HepG2 (cell line): Measurements from ENCODE around the gene PRM3. TPM values are rescaled to one million over a fixed set of nuclear protein-coding genes. Genes with fewer than 3 reads are reported as not detected.

ENCODE experiments used
- CBFB ChIP-seq: sonication (generic); formaldehyde crosslinking; IDR thresholded peaks from 2 replicates; pipeline ENCODE4 v1.4.0; 2020; ENCODE audit warnings: missing genetic modification reagents
- CBX2 ChIP-seq, 2 experiments: fragments of 200-600 bp in 1 of 2; sonication (generic); formaldehyde crosslinking in 1 of 2; IDR thresholded peaks; 2 replicates each; pipeline versions ENCODE4 v1.7.0 to v1.8.1; 2018 to 2022; ENCODE audit warnings: low read depth in 2 of 2, low read length in 1 of 2, mild to moderate bottlenecking in 1 of 2, missing genetic modification reagents in 1 of 2
- CC2D1A ChIP-seq: sonication (generic); formaldehyde crosslinking; IDR thresholded peaks from 2 replicates; pipeline ENCODE4 v1.8.1; 2023; ENCODE audit warnings: mild to moderate bottlenecking, missing genetic modification reagents
- FIP1L1 ChIP-seq: fragments of 200-400 bp; formaldehyde crosslinking; IDR thresholded peaks from 2 replicates; pipeline ENCODE4 v1.6.1; 2018; ENCODE audit warnings: low read depth, mild to moderate bottlenecking, low read length, moderate library complexity, borderline replicate concordance; ENCODE audit not compliant: insufficient read depth
- GATAD2A ChIP-seq: IDR thresholded peaks from 2 replicates; pipeline ENCODE4 v1.6.1; 2016
- GZF1 ChIP-seq: sonication (generic); formaldehyde crosslinking; IDR thresholded peaks from 2 replicates; pipeline ENCODE4 v1.5.1; 2020; ENCODE audit warnings: mild to moderate bottlenecking, missing genetic modification reagents
- HCFC1 ChIP-seq: fragments of 150-350 bp; IDR thresholded peaks from 2 replicates; pipeline ENCODE4 v1.6.1; 2014; ENCODE audit warnings: low read depth, low read length
- ISX ChIP-seq: sonication (generic); formaldehyde crosslinking; conservative IDR thresholded peaks from 2 replicates; pipeline ENCODE4 v1.5.0; 2020; ENCODE audit warnings: missing genetic modification reagents
- KDM1A ChIP-seq: IDR thresholded peaks from 2 replicates; pipeline ENCODE4 v1.6.1; 2016; ENCODE audit warnings: missing compliant biosample characterization
- KLF6 ChIP-seq: IDR thresholded peaks from 2 replicates; pipeline ENCODE4 v1.8.0; 2016; ENCODE audit warnings: missing biosample characterization, missing genetic modification reagents
- MAZ ChIP-seq, 2 experiments: sonication (generic) in 1 of 2; formaldehyde crosslinking in 1 of 2; IDR thresholded peaks; 2 replicates each; pipeline versions ENCODE4 v1.5.0 to v1.6.1; 2012 to 2020; ENCODE audit warnings: low read depth in 2 of 2, mild to moderate bottlenecking in 2 of 2, borderline replicate concordance in 1 of 2, improper control_type of control experiment in 1 of 2, low read length in 1 of 2, missing genetic modification reagents in 1 of 2, moderate library complexity in 1 of 2
- MED1 ChIP-seq: sonication (generic); formaldehyde crosslinking; IDR thresholded peaks from 2 replicates; pipeline ENCODE4 v1.4.0; 2020; ENCODE audit warnings: missing genetic modification reagents
- NBN ChIP-seq: fragments of 450-650 bp; conservative IDR thresholded peaks from 2 replicates; pipeline ENCODE4 v1.6.1; 2017
- NFE2L1 ChIP-seq: sonication (generic); formaldehyde crosslinking; IDR thresholded peaks from 2 replicates; pipeline ENCODE4 v1.4.0; 2020; ENCODE audit warnings: missing genetic modification reagents, mild to moderate bottlenecking, borderline replicate concordance
- ONECUT2 ChIP-seq: sonication (generic); formaldehyde crosslinking; IDR thresholded peaks from 2 replicates; pipeline ENCODE4 v1.4.0; 2020; ENCODE audit warnings: missing genetic modification reagents
- RARA ChIP-seq: IDR thresholded peaks from 2 replicates; pipeline ENCODE4 v1.6.1; 2016; ENCODE audit warnings: missing genetic modification reagents, missing compliant biosample characterization
- SMYD3 ChIP-seq: sonication (generic); formaldehyde crosslinking; IDR thresholded peaks from 2 replicates; pipeline ENCODE4 v1.8.1; 2023; ENCODE audit warnings: mild to moderate bottlenecking, missing genetic modification reagents
- TARDBP ChIP-seq: sonication (generic); formaldehyde crosslinking; IDR thresholded peaks from 2 replicates; pipeline ENCODE4 v1.8.0; 2022; ENCODE audit warnings: mild to moderate bottlenecking, missing genetic modification reagents
- ZFP37 ChIP-seq: sonication (generic); formaldehyde crosslinking; IDR thresholded peaks from 2 replicates; pipeline ENCODE4 v1.4.0; 2020; ENCODE audit warnings: missing genetic modification reagents, borderline replicate concordance
- ZNF138 ChIP-seq: sonication (generic); formaldehyde crosslinking; IDR thresholded peaks from 2 replicates; pipeline ENCODE4 v1.5.0; 2020; ENCODE audit warnings: mild to moderate bottlenecking, low read depth, missing genetic modification reagents
- ZNF251 ChIP-seq: sonication (generic); formaldehyde crosslinking; IDR thresholded peaks from 2 replicates; pipeline ENCODE4 v1.9.0; 2021; ENCODE audit warnings: mild to moderate bottlenecking, missing genetic modification reagents
- ZNF274 ChIP-seq: sonication (generic); formaldehyde crosslinking; IDR thresholded peaks from 2 replicates; pipeline ENCODE4 v1.5.1; 2020; ENCODE audit warnings: mild to moderate bottlenecking, missing genetic modification reagents
- ZNF329 ChIP-seq: sonication (generic); formaldehyde crosslinking; IDR thresholded peaks from 2 replicates; pipeline ENCODE4 v1.9.0; 2021; ENCODE audit warnings: low read depth, mild to moderate bottlenecking, missing genetic modification reagents
- ZNF547 ChIP-seq: sonication (generic); formaldehyde crosslinking; IDR thresholded peaks from 2 replicates; pipeline ENCODE4 v1.5.1; 2020; ENCODE audit warnings: mild to moderate bottlenecking, missing genetic modification reagents
- ZNF674 ChIP-seq: sonication (generic); formaldehyde crosslinking; IDR thresholded peaks from 2 replicates; pipeline ENCODE4 v1.5.0; 2020; ENCODE audit warnings: low read depth, mild to moderate bottlenecking, missing genetic modification reagents
- ZNF879 ChIP-seq: sonication (generic); formaldehyde crosslinking; IDR thresholded peaks from 2 replicates; pipeline ENCODE4 v1.8.1; 2023; ENCODE audit warnings: missing genetic modification reagents
- polyA plus RNA-seq, 8 experiments: library from polyadenylated mRNA; depleted of rRNA in 3 of 8; stranded (reverse) in 7 of 8; unstranded in 1 of 8; fragments of >200 nt; fragmentation: Illumina TruSeq in 4 of 8; extraction: Trizol in 4 of 8; gene quantifications; 2 replicates each; pipeline versions ENCODE4 v1.2.1 to v1.2.3, GENCODE V29; 2011 to 2016; ENCODE audit warnings: low read depth in 4 of 8, missing spikeins in 1 of 8, mixed read lengths in 1 of 8; ENCODE audit not compliant: insufficient read depth in 1 of 8
- total RNA-seq, 5 experiments: library from RNA; depleted of rRNA; stranded (reverse); fragments of >200 nt; fragmentation: Illumina TruSeq; extraction: Trizol; gene quantifications; 2 replicates each; pipeline ENCODE4 v1.2.3, GENCODE V29; 2016; ENCODE audit warnings: low read depth in 1 of 5
- TF ChIP-seq, protein P1 (sequence below): sonication (generic); formaldehyde crosslinking; IDR thresholded peaks from 2 replicates; pipeline ENCODE4 v1.4.0; 2020; ENCODE audit warnings: mild to moderate bottlenecking, missing genetic modification reagents
- TF ChIP-seq, protein P2 (sequence below): sonication (generic); formaldehyde crosslinking; IDR thresholded peaks from 2 replicates; pipeline ENCODE4 v1.5.0; 2020; ENCODE audit warnings: missing genetic modification reagents
- TF ChIP-seq, protein P3 (sequence below): sonication (generic); formaldehyde crosslinking; IDR thresholded peaks from 2 replicates; pipeline ENCODE4 v1.5.1; 2020; ENCODE audit warnings: mild to moderate bottlenecking, moderate library complexity, missing genetic modification reagents

Gene PRM3
- total and polyA plus RNA-seq, 2 of the 13 experiments (the other 11 are each of a cell fraction or from before 2014, with no cell fraction given): not detected

DNA sequence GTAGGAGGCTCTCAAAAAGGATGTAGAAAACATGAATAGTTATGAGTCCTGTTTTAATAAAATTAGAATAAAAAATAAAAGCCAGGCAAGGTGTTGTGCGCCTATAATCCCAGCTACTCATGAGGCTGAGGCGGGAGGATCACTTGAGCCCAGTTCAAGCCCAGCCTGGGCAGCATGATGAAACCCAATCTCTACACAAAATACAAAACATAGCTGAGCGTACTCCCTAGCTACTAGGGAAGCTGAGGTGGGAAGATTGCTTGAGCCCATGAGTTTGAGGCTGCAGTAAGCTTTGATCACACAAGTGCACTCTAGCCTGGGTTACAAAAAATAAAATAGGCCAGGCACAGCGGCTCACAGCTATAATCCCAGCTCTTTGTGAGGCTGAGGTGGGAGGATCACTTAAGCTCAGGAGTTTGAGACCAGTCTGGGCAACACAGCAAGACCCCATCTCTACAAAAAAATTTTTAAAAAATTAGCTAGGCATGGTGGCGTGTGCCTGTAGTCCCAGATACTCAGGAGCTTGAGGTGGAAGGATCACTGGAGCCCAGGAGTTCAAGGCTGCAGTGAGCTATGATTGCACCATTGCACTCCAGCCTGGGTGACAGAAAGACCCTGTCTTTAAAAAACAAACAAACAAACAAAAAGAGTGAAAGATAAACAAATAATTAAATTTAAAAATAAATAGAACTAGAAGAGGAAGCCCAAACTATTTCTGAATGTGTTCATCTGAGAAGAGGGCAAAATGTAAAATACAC lies 24.9 kb upstream of the PRM3 start (continued):
- no peak for TF ChIP-seq ZNF674 (CRISPR knock-in tag)
- TF ChIP-seq KLF6 (CRISPR knock-in tag): no peak
- no peak for TF ChIP-seq ISX
- no peak for TF ChIP-seq FIP1L1
- no peak for TF ChIP-seq ZNF251 (CRISPR knock-in tag)
- TF ChIP-seq, protein P1, sequence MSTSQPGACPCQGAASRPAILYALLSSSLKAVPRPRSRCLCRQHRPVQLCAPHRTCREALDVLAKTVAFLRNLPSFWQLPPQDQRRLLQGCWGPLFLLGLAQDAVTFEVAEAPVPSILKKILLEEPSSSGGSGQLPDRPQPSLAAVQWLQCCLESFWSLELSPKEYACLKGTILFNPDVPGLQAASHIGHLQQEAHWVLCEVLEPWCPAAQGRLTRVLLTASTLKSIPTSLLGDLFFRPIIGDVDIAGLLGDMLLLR (CRISPR knock-in tag): no peak
- TF ChIP-seq, protein P2, sequence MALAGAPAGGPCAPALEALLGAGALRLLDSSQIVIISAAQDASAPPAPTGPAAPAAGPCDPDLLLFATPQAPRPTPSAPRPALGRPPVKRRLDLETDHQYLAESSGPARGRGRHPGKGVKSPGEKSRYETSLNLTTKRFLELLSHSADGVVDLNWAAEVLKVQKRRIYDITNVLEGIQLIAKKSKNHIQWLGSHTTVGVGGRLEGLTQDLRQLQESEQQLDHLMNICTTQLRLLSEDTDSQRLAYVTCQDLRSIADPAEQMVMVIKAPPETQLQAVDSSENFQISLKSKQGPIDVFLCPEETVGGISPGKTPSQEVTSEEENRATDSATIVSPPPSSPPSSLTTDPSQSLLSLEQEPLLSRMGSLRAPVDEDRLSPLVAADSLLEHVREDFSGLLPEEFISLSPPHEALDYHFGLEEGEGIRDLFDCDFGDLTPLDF (CRISPR knock-in tag): no peak
- no peak for TF ChIP-seq NFE2L1 (CRISPR knock-in tag)
- no peak for TF ChIP-seq ZNF879 (CRISPR knock-in tag)
- no peak; the same call in 1 of the 2 replicates for TF ChIP-seq ZNF274 (CRISPR knock-in tag)
- no peak; the same call in 1 of the 2 replicates for TF ChIP-seq TARDBP
- 0 out of 2 replicates have a peak, but pooled peaks have one; percentile 48 for TF ChIP-seq KDM1A (CRISPR knock-in tag)
- no peak for TF ChIP-seq NBN
- TF ChIP-seq ZFP37 (CRISPR knock-in tag): 0 out of 2 replicates have a peak, but pooled peaks have one; percentile 6
- TF ChIP-seq, protein P3, sequence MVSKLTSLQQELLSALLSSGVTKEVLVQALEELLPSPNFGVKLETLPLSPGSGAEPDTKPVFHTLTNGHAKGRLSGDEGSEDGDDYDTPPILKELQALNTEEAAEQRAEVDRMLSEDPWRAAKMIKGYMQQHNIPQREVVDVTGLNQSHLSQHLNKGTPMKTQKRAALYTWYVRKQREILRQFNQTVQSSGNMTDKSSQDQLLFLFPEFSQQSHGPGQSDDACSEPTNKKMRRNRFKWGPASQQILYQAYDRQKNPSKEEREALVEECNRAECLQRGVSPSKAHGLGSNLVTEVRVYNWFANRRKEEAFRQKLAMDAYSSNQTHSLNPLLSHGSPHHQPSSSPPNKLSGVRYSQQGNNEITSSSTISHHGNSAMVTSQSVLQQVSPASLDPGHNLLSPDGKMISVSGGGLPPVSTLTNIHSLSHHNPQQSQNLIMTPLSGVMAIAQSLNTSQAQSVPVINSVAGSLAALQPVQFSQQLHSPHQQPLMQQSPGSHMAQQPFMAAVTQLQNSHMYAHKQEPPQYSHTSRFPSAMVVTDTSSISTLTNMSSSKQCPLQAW: no peak
- TF ChIP-seq ZNF138: no peak
- TF ChIP-seq ONECUT2: no peak
- 0 out of 2 replicates have a peak, but pooled peaks have one; percentile 11 for TF ChIP-seq MED1 (CRISPR knock-in tag)
- TF ChIP-seq CBX2 (IDR thresholded peaks at IDR 0.05; ENCODE audit: low read depth, low read length): no peak
- TF ChIP-seq CBX2 (CRISPR knock-in tag; IDR thresholded peaks at IDR 0.05; ENCODE audit: low read depth): no peak
- TF ChIP-seq CBFB (CRISPR knock-in tag): no peak
- TF ChIP-seq GZF1 (CRISPR knock-in tag): no peak
- TF ChIP-seq HCFC1: no peak
- peak; percentile 64 for TF ChIP-seq RARA (CRISPR knock-in tag)
- no peak for TF ChIP-seq ZNF329 (CRISPR knock-in tag)
- TF ChIP-seq MAZ (IDR thresholded peaks at IDR 0.05; ENCODE audit: borderline replicate concordance, low read depth, low read length): no peak
- no peak for TF ChIP-seq MAZ (CRISPR knock-in tag; IDR thresholded peaks at IDR 0.05; ENCODE audit: low read depth)
- TF ChIP-seq GATAD2A: peak; percentile 34; the same call in 1 of the 2 replicates
- TF ChIP-seq ZNF547: no peak
- TF ChIP-seq SMYD3 (CRISPR knock-in tag): 0 out of 2 replicates have a peak, but pooled peaks have one; percentile 7
- no peak for TF ChIP-seq CC2D1A (CRISPR knock-in tag)
